ENCODE measurements around the gene GNB2. TPM values are rescaled to one million over a fixed set of nuclear protein-coding genes. Genes with fewer than 3 reads are reported as not detected.

GNB2 gene
- total and polyA plus RNA-seq, 2 of the 8 experiments (the other 6 are each of a cell fraction or from before 2014, with no cell fraction given) = 157 to 260 TPM

- TF ChIP-seq, protein P1, sequence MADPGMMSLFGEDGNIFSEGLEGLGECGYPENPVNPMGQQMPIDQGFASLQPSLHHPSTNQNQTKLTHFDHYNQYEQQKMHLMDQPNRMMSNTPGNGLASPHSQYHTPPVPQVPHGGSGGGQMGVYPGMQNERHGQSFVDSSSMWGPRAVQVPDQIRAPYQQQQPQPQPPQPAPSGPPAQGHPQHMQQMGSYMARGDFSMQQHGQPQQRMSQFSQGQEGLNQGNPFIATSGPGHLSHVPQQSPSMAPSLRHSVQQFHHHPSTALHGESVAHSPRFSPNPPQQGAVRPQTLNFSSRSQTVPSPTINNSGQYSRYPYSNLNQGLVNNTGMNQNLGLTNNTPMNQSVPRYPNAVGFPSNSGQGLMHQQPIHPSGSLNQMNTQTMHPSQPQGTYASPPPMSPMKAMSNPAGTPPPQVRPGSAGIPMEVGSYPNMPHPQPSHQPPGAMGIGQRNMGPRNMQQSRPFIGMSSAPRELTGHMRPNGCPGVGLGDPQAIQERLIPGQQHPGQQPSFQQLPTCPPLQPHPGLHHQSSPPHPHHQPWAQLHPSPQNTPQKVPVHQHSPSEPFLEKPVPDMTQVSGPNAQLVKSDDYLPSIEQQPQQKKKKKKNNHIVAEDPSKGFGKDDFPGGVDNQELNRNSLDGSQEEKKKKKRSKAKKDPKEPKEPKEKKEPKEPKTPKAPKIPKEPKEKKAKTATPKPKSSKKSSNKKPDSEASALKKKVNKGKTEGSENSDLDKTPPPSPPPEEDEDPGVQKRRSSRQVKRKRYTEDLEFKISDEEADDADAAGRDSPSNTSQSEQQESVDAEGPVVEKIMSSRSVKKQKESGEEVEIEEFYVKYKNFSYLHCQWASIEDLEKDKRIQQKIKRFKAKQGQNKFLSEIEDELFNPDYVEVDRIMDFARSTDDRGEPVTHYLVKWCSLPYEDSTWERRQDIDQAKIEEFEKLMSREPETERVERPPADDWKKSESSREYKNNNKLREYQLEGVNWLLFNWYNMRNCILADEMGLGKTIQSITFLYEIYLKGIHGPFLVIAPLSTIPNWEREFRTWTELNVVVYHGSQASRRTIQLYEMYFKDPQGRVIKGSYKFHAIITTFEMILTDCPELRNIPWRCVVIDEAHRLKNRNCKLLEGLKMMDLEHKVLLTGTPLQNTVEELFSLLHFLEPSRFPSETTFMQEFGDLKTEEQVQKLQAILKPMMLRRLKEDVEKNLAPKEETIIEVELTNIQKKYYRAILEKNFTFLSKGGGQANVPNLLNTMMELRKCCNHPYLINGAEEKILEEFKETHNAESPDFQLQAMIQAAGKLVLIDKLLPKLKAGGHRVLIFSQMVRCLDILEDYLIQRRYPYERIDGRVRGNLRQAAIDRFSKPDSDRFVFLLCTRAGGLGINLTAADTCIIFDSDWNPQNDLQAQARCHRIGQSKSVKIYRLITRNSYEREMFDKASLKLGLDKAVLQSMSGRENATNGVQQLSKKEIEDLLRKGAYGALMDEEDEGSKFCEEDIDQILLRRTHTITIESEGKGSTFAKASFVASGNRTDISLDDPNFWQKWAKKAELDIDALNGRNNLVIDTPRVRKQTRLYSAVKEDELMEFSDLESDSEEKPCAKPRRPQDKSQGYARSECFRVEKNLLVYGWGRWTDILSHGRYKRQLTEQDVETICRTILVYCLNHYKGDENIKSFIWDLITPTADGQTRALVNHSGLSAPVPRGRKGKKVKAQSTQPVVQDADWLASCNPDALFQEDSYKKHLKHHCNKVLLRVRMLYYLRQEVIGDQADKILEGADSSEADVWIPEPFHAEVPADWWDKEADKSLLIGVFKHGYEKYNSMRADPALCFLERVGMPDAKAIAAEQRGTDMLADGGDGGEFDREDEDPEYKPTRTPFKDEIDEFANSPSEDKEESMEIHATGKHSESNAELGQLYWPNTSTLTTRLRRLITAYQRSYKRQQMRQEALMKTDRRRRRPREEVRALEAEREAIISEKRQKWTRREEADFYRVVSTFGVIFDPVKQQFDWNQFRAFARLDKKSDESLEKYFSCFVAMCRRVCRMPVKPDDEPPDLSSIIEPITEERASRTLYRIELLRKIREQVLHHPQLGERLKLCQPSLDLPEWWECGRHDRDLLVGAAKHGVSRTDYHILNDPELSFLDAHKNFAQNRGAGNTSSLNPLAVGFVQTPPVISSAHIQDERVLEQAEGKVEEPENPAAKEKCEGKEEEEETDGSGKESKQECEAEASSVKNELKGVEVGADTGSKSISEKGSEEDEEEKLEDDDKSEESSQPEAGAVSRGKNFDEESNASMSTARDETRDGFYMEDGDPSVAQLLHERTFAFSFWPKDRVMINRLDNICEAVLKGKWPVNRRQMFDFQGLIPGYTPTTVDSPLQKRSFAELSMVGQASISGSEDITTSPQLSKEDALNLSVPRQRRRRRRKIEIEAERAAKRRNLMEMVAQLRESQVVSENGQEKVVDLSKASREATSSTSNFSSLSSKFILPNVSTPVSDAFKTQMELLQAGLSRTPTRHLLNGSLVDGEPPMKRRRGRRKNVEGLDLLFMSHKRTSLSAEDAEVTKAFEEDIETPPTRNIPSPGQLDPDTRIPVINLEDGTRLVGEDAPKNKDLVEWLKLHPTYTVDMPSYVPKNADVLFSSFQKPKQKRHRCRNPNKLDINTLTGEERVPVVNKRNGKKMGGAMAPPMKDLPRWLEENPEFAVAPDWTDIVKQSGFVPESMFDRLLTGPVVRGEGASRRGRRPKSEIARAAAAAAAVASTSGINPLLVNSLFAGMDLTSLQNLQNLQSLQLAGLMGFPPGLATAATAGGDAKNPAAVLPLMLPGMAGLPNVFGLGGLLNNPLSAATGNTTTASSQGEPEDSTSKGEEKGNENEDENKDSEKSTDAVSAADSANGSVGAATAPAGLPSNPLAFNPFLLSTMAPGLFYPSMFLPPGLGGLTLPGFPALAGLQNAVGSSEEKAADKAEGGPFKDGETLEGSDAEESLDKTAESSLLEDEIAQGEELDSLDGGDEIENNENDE (IDR thresholded peaks at IDR 0.05; ENCODE audit: insufficient replicate concordance, low read length) = no peak
- TF ChIP-seq MAFK (IDR thresholded peaks at IDR 0.05; ENCODE audit: low read depth, low read length) (no peak), NANOG (IDR thresholded peaks at IDR 0.05; ENCODE audit: insufficient read depth, low read depth, low read length, poor library complexity, severe bottlenecking) (no peak), RBBP5 (IDR thresholded peaks at IDR 0.05; ENCODE audit: borderline replicate concordance, low read depth, low read length) (no peak), GABPA (IDR thresholded peaks at IDR 0.05; ENCODE audit: borderline replicate concordance, insufficient read depth, low read length) (no peak), NRF1 (IDR thresholded peaks at IDR 0.05; ENCODE audit: low read depth, low read length) (no peak), HDAC2 (IDR thresholded peaks at IDR 0.05; ENCODE audit: borderline replicate concordance in 1 of 2, low read depth in 2 of 2, low read length in 2 of 2) (no peak), YY1 (IDR thresholded peaks at IDR 0.05; ENCODE audit: low read depth, low read length) (no peak), KDM1A (IDR thresholded peaks at IDR 0.05; ENCODE audit: borderline replicate concordance, low read length) (no peak), RAD21 (IDR thresholded peaks at IDR 0.05 in 1 of 2, conservative IDR thresholded peaks at IDR 0.05 in 1 of 2; ENCODE audit: low read depth in 2 of 2, low read length in 2 of 2) (no peak)
Measured at GRCh38 chr7:100665168-100665726, 8.3 kb upstream of the GNB2 start (continued).
